GM12878 (cell line): ENCODE measurements around the gene SRRM3.

Experiments used
- EP300 ChIP-seq, 2 experiments: fragments of 150-350 bp in 1 of 2; IDR thresholded peaks; 2 replicates each; pipeline ENCODE4 v1.6.1; 2011 to 2012; ENCODE audit warnings: low read depth in 2 of 2, low read length in 2 of 2, borderline replicate concordance in 1 of 2, improper control_type of control experiment in 1 of 2, inconsistent platforms in 1 of 2; ENCODE audit not compliant: control insufficient read depth in 1 of 2
- NRF1 ChIP-seq: conservative IDR thresholded peaks from 2 replicates; pipeline ENCODE4 v1.6.1; 2011; ENCODE audit warnings: mild to moderate bottlenecking, low read depth, low read length, improper control_type of control experiment
- POLR2A ChIP-seq: IDR thresholded peaks from 2 replicates; pipeline ENCODE4 v1.6.1; 2011; ENCODE audit warnings: low read depth, mild to moderate bottlenecking, low read length
- SIN3A ChIP-seq: IDR thresholded peaks from 2 replicates; pipeline ENCODE4 v1.6.1; 2012; ENCODE audit warnings: low read depth, low read length, improper control_type of control experiment
- YY1 ChIP-seq: IDR thresholded peaks from 2 replicates; pipeline ENCODE4 v1.6.1; 2011; ENCODE audit warnings: low read depth, mild to moderate bottlenecking, low read length
- ZNF384 ChIP-seq: IDR thresholded peaks from 2 replicates; pipeline ENCODE4 v1.6.1; 2012; ENCODE audit warnings: low read depth, mild to moderate bottlenecking, low read length, improper control_type of control experiment, borderline replicate concordance
- TF ChIP-seq, protein P1 (sequence below), 3 experiments: IDR thresholded peaks in 2 of 3; conservative IDR thresholded peaks in 1 of 3; 2 replicates each; pipeline ENCODE4 v1.5.1; 2011; ENCODE audit warnings: low read depth in 3 of 3, low read length in 3 of 3, mild to moderate bottlenecking in 3 of 3, control low read depth in 2 of 3, moderate library complexity in 2 of 3, inconsistent platforms in 1 of 3, mixed read lengths in 1 of 3; ENCODE audit not compliant: control insufficient read depth in 2 of 3, insufficient read depth in 1 of 3; ENCODE audit errors: extremely low read depth in 1 of 3
- TF ChIP-seq, protein P2 (sequence below): IDR thresholded peaks from 2 replicates; pipeline ENCODE4 v1.6.1; 2012; ENCODE audit warnings: low read depth, low read length, improper control_type of control experiment

DNA sequence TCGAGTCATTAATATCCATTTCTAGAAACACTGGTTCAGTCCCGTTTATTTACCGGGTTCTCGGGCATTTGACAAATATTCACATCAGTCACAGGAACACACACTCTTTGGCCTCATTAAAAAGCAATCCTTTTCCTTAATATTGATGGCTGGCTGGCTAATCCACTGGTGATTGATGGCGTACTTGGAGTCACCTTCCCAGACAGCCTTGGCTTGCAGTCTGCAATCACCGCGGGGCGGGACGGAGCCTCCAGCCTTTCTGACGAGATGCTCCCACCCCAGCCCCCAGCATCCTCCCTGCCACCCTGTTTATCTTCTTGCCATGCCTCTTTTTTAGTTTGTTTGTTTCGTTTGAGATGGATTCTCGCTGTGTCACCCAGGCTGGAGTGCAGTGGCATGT is 36.6 kb downstream of the SRRM3 start:
- TF ChIP-seq ZNF384 (no peak), POLR2A (no peak), NRF1 (no peak), EP300 (IDR thresholded peaks at IDR 0.05; ENCODE audit: borderline replicate concordance in 1 of 2, control insufficient read depth in 1 of 2, low read depth in 2 of 2, low read length in 2 of 2) (no peak), SIN3A (no peak), YY1 (no peak)
- TF ChIP-seq, protein P1, sequence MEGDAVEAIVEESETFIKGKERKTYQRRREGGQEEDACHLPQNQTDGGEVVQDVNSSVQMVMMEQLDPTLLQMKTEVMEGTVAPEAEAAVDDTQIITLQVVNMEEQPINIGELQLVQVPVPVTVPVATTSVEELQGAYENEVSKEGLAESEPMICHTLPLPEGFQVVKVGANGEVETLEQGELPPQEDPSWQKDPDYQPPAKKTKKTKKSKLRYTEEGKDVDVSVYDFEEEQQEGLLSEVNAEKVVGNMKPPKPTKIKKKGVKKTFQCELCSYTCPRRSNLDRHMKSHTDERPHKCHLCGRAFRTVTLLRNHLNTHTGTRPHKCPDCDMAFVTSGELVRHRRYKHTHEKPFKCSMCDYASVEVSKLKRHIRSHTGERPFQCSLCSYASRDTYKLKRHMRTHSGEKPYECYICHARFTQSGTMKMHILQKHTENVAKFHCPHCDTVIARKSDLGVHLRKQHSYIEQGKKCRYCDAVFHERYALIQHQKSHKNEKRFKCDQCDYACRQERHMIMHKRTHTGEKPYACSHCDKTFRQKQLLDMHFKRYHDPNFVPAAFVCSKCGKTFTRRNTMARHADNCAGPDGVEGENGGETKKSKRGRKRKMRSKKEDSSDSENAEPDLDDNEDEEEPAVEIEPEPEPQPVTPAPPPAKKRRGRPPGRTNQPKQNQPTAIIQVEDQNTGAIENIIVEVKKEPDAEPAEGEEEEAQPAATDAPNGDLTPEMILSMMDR (IDR thresholded peaks at IDR 0.05 in 2 of 3, conservative IDR thresholded peaks at IDR 0.05 in 1 of 3; ENCODE audit: control insufficient read depth in 2 of 3, extremely low read depth in 1 of 3, insufficient read depth in 1 of 3, low read depth in 3 of 3, low read length in 3 of 3): no peak
- TF ChIP-seq, protein P2, sequence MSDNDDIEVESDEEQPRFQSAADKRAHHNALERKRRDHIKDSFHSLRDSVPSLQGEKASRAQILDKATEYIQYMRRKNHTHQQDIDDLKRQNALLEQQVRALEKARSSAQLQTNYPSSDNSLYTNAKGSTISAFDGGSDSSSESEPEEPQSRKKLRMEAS: no peak
